ENCODE data around the gene DNAH17.

DNAH17 gene

DNA sequence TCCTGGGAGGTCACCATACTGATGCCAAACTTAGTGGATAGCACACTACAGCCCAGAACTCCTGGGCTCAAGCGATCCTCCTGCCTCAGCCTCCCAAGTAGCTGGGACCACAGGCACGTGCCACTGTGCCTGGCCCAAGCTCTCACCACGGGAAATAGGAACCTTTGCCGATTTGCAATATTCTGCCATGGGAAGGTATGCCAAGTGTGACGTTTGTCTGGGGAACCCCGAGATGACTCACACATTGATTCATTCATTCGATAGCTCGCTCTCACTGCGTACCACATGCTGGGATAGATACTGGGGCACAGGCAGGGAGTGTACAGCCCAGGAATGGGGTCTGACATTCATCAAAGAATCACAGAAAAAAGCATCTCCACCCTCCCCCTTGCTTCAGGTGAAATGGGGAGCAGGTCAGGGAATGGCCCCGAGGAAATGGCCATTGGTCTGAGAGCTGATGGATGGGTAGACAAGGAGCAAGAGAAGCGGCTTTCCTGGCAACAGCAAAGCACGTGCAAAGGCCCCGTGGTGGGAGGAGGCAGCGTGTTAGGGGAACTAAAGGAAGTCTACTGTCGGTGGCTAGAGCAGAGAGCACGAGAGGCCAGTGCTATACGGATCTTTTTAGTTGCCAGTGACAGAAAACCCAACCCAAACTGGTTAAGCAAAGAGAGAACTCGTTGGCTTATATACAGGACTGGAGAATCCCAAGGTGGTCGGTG, 44.1 kb downstream of the DNAH17 start:
- H3K27ac ChIP-seq, result no peak overlapping the region
- TF ChIP-seq CTCF (IDR thresholded peaks at IDR 0.05) (no peak), ZFX (IDR thresholded peaks at IDR 0.05; ENCODE audit: borderline replicate concordance) (no peak)

DNA sequence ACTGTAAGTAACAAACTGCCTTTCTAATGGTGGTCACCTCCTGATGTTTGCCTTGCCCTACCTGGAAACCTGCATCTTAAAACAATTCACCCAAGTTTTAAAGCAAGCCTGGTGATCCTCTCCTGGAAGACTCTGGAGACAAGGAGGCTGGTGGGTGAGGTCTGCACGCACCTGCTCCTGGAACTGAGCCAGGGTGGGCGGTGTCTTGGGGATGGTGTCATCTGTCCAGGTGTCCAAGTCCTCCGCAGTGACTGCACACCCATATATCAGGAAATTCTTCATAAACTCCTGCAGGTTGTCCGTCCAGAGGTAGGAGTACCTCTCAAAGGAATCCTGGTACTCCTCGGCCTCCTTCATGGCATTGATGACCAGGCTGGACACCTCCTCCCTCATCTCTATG, 44.9 kb downstream of the DNAH17 start:
- TF ChIP-seq CTCF (IDR thresholded peaks at IDR 0.05), result no peak
- no peak for TF ChIP-seq ZFX (IDR thresholded peaks at IDR 0.05; ENCODE audit: borderline replicate concordance)
- no peak overlapping the region for H3K27ac ChIP-seq

- TF ChIP-seq CTCF (IDR thresholded peaks at IDR 0.05) (no peak), ZFX (IDR thresholded peaks at IDR 0.05; ENCODE audit: borderline replicate concordance) (no peak)
- H3K27ac ChIP-seq, result no peak overlapping the region
Measured at GRCh38 chr17:78530675-78531074, 46.5 kb downstream of the DNAH17 start.

DNA sequence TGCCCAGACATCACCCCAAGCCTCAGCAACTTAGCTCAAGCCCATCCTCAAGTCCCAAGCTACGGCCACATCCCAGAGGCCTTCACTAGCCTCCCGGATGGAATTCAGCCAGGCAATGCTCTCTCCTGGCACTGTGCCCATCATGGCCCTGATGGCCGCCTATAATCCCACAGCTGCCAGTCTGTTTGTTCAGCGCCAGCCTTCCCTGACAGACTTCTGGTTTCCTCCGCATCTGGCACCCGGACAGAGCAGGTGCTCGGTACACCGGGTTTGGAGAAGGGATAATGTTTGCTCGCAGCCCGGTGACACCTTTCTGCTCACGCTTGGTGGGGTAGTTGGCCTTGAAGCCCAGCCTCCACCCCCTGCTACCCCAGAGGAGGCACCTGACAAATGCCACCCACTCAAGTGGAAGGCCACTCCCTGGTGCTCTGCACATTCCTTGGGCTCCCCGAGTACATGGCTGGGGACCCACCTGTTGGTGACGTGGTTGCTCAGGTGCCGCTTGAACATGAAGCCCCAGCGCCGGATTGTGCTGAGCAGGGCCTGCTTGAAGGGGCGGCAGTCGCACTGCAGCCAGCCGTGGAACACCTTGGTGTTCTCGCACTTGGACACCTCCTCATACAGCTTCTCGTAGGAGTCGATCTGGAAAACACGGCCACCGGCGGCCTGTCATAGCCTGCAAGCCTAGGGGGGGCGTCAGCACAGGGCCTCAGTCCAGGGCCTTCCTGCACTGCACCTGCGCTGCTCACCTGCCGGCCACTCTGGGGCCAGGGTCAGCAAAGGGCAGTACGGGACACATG, 47.1 kb downstream of the DNAH17 start:
- TF ChIP-seq CTCF (IDR thresholded peaks at IDR 0.05), result no peak
- no peak for TF ChIP-seq ZFX (IDR thresholded peaks at IDR 0.05; ENCODE audit: borderline replicate concordance)
- H3K27ac ChIP-seq, result no peak overlapping the region

DNA sequence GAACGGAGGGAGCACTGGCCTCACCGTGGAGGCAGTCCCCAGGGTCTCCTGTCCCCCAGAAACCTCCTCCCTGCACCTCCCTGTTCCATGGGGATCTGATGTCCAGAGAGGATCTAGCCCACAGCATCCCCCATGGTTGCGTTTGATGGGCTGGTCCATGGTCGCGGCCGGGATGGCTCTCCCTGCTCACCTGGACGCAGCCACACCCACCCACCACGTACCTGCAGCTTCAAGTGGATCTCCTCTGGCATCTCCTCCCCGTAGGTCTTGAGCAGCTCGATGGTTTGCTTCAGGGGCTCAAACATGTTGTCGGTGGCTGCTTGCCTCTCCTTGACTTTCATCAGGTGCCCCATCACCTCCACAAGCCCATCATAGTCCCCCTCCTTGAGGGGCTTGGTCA, 47.9 kb downstream of the DNAH17 start:
- no peak for TF ChIP-seq ZFX (IDR thresholded peaks at IDR 0.05; ENCODE audit: borderline replicate concordance)
- no peak for TF ChIP-seq CTCF (IDR thresholded peaks at IDR 0.05)
- no peak overlapping the region for H3K27ac ChIP-seq

DNA sequence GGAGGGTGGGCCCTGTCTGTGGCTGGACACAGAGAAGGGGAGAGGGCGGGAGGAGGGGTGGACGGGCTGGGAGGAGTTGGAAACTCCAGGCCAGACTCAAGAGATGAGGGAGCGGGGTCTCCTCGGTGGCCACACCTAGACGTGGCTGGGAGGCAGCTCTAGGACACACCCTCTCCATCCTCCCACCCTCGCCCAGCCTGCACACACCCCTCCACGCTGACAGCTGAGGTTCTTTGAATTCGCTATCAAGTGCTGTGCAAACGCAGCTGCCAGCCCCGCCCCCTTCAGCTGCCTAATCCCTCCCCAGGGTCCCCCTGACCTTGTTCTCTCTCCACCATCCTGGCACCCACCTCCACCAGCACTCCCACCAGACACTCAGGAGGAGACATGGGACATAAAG, 48.7 kb downstream of the DNAH17 start:
- no peak overlapping the region for H3K27ac ChIP-seq

More for the DNA sequence above, 48.7 kb downstream of the DNAH17 start:
- TF ChIP-seq CTCF (IDR thresholded peaks at IDR 0.05), result no peak
- no peak for TF ChIP-seq ZFX (IDR thresholded peaks at IDR 0.05; ENCODE audit: borderline replicate concordance)

Data from 22Rv1 (cell line).